ENCODE results near the gene DNAH10.

Gene DNAH10

DNA sequence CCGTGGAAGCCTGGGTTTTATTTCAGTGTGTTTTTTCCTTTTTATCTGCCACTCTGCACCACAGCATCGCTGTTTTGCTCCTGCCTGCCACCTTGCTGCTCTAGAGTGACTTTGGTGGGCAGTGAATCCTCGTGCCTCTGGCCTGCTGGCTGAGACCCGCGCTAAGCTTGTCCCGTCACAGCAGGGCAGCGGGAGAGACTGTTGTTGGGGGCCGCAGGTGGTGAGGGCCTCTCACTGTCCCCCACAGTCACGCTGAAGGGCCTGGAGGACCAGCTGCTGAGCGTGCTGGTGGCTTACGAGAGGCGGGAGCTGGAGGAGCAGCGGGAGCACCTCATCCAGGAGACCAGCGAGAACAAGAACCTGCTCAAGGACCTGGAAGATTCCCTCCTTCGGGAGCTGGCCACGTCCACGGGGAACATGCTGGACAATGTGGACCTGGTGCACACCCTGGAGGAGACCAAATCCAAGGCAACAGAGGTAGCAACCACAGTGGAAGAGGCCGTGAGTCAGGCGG lies 155.3 kb downstream of the DNAH10 start:
- Histone ChIP-seq H3K4me1 (ENCODE audit: control insufficient read depth, insufficient read depth, low read length) (no peaks in the 10 kb centered on the region), H3K4me3 (ENCODE audit: low read depth, low read length) (no peak overlapping the region), H3K36me3 (ENCODE audit: control insufficient read depth, insufficient read depth, low read length) (no peaks in the 10 kb centered on the region), H3K9ac (ENCODE audit: low read depth, low read length) (no peak overlapping the region), H3K9me3 (ENCODE audit: control insufficient read depth, insufficient read depth, low read length) (no peaks in the 10 kb centered on the region), H3K27me3 (ENCODE audit: control insufficient read depth, insufficient read depth, low read length) (no peaks in the 10 kb centered on the region)

DNA sequence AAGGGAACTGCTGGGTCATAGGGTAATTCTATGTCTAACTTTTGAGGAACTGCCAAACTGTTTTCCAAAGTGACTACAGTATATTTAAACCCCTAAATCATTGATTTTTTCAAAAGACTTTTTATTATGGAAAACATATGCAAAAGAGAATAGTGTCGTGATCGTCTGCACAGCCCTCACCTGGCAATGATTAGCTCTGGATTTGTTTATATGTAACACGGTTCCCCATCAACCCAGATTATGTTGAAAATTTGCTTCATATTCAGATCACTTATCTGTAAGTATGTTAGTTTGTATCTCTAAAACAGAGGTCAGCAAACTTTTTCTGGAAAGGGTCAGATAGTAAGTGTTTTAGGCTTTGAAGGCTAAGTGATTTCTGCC lies 157.9 kb downstream of the DNAH10 start:
- Histone ChIP-seq H3K9ac (ENCODE audit: low read depth, low read length) (no peak overlapping the region), H3K4me1 (ENCODE audit: control insufficient read depth, insufficient read depth, low read length) (no peaks in the 10 kb centered on the region), H3K9me3 (ENCODE audit: control insufficient read depth, insufficient read depth, low read length) (no peaks in the 10 kb centered on the region), H3K27me3 (ENCODE audit: control insufficient read depth, insufficient read depth, low read length) (no peaks in the 10 kb centered on the region), H3K36me3 (ENCODE audit: control insufficient read depth, insufficient read depth, low read length) (no peaks in the 10 kb centered on the region), H3K4me3 (ENCODE audit: low read depth, low read length) (no peak overlapping the region)

DNA sequence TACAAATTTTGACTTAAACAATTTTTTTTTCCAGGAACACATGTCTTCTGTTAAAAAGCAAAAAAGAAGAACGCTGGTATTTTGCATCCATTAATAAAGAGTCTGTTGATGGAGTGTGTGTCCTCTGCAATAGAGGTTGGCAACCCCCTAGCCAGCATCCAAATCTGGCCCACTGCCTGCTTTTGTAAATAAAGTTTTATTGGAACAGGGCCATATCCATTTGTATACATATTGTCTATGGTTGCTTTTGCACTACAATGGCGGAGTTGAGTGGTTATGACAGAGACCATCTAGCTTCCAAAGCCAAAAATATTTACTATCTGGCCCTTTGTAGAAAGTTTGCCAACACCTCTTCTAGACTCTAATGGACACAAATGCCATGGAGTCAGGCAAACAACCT lies 160.9 kb downstream of the DNAH10 start:
- H3K4me1 ChIP-seq (ENCODE audit: control insufficient read depth, insufficient read depth, low read length): no peaks in the 10 kb centered on the region
- no peaks in the 10 kb centered on the region for H3K9me3 ChIP-seq (ENCODE audit: control insufficient read depth, insufficient read depth, low read length)
- H3K27me3 ChIP-seq (ENCODE audit: control insufficient read depth, insufficient read depth, low read length): no peaks in the 10 kb centered on the region
- H3K9ac ChIP-seq (ENCODE audit: low read depth, low read length): no peak overlapping the region
- no peaks in the 10 kb centered on the region for H3K36me3 ChIP-seq (ENCODE audit: control insufficient read depth, insufficient read depth, low read length)
- no peak overlapping the region for H3K4me3 ChIP-seq (ENCODE audit: low read depth, low read length)

DNA sequence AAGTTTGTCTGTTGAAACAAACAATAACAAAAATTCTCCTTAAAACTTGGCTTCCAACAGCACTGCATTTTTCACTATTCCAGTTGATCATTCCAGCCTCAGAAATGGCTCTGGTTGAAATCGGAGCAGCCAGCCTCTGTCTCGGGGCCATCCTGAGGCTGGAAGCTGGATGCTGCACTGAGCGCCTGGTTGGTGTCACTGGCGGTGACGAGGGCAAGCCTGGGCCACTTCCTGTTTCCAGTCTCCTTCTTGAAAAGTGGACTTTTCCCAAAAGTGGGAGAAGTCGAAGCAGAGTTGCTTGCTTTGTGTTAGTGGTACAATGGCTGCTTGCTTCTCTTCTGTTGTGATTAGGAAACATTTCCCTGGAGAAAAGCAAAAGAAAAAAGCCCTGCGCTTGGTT lies 161.8 kb downstream of the DNAH10 start:
- Histone ChIP-seq H3K36me3 (ENCODE audit: control insufficient read depth, insufficient read depth, low read length) (no peaks in the 10 kb centered on the region), H3K9me3 (ENCODE audit: control insufficient read depth, insufficient read depth, low read length) (no peaks in the 10 kb centered on the region), H3K4me1 (ENCODE audit: control insufficient read depth, insufficient read depth, low read length) (no peaks in the 10 kb centered on the region), H3K9ac (ENCODE audit: low read depth, low read length) (no peak overlapping the region), H3K4me3 (ENCODE audit: low read depth, low read length) (no peak overlapping the region), H3K27me3 (ENCODE audit: control insufficient read depth, insufficient read depth, low read length) (no peaks in the 10 kb centered on the region)

DNA sequence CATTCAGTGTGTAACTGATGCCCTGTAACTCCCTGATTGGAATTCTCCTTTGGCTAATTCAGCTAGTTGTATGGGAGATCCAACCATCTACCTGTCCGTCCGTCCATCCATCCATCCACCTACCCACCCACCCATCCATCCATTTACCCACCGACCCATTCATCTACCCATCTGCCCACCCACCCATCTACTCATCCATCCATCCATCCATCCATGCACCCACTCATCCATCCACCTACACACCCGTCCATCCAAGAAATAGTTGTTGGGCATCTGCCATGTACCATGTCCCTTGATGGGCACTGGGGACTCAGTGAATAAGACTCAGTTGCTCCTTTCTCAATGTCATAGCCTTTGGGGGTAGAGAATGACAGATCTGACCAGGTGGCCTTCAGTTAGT lies 162.4 kb downstream of the DNAH10 start:
- H3K36me3 ChIP-seq (ENCODE audit: control insufficient read depth, insufficient read depth, low read length): no peaks in the 10 kb centered on the region
- H3K9me3 ChIP-seq (ENCODE audit: control insufficient read depth, insufficient read depth, low read length): no peaks in the 10 kb centered on the region
- no peak overlapping the region for H3K9ac ChIP-seq (ENCODE audit: low read depth, low read length)
- H3K27me3 ChIP-seq (ENCODE audit: control insufficient read depth, insufficient read depth, low read length): no peaks in the 10 kb centered on the region
- H3K4me3 ChIP-seq (ENCODE audit: low read depth, low read length): no peak overlapping the region
- H3K4me1 ChIP-seq (ENCODE audit: control insufficient read depth, insufficient read depth, low read length): no peaks in the 10 kb centered on the region

DNA sequence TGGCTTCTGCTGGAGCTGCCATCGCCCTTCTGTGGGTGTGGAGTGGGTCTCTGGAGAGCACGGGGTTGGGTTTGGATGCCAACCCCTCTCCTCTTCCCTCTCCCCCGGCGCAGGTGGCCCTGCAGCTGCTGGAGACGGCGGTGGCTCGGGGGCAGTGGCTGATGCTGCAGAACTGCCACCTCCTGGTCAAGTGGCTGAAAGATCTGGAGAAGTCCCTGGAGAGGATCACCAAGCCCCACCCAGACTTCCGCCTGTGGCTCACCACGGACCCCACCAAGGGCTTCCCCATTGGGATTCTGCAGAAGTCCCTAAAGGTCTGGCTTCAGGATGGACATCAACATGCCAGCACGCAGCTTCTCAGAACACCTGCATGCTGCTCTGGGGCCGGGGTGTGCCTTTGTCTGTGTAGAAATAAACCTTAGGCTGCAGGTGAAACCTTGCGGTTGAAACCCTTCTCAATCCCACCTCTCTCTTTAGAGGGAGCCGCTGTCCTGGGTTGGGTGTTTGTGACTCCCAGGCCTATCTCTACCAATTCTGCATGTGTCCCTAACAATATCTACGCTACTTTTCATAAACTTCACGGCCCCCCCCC lies 166.3 kb downstream of the DNAH10 start:
- no peaks in the 10 kb centered on the region for H3K9me3 ChIP-seq (ENCODE audit: control insufficient read depth, insufficient read depth, low read length)
- H3K27me3 ChIP-seq (ENCODE audit: control insufficient read depth, insufficient read depth, low read length): peaks cover 3% of the 10 kb centered on the region
- no peaks in the 10 kb centered on the region for H3K4me1 ChIP-seq (ENCODE audit: control insufficient read depth, insufficient read depth, low read length)
- no peak overlapping the region for H3K4me3 ChIP-seq (ENCODE audit: low read depth, low read length)
- H3K36me3 ChIP-seq (ENCODE audit: control insufficient read depth, insufficient read depth, low read length): no peaks in the 10 kb centered on the region
- no peak overlapping the region for H3K9ac ChIP-seq (ENCODE audit: low read depth, low read length)

DNA sequence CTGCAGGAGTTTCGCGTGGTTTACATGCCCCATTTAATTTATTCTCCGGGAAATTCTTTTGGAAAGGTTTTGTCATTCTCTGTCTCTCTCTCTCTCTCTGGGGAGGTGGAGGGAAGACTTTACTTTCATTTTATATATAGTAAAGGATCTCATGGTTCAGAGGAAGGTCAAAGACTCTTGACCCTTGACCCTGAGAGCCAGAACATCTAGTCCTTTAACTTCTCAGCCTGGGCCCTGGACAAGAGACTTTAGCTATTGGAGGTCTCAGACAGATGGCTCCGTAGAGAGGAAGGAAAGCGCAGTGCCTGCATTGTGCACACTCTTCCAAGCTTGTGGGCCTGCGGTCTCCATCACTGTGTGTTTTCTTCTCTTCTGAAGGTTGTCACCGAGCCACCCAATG lies 166.8 kb downstream of the DNAH10 start:
- H3K4me3 ChIP-seq (ENCODE audit: low read depth, low read length): no peak overlapping the region
- H3K27me3 ChIP-seq (ENCODE audit: control insufficient read depth, insufficient read depth, low read length): peaks cover 3% of the 10 kb centered on the region
- H3K4me1 ChIP-seq (ENCODE audit: control insufficient read depth, insufficient read depth, low read length): no peaks in the 10 kb centered on the region
- H3K9me3 ChIP-seq (ENCODE audit: control insufficient read depth, insufficient read depth, low read length): no peaks in the 10 kb centered on the region
- H3K9ac ChIP-seq (ENCODE audit: low read depth, low read length): no peak overlapping the region
- H3K36me3 ChIP-seq (ENCODE audit: control insufficient read depth, insufficient read depth, low read length): no peaks in the 10 kb centered on the region

DNA sequence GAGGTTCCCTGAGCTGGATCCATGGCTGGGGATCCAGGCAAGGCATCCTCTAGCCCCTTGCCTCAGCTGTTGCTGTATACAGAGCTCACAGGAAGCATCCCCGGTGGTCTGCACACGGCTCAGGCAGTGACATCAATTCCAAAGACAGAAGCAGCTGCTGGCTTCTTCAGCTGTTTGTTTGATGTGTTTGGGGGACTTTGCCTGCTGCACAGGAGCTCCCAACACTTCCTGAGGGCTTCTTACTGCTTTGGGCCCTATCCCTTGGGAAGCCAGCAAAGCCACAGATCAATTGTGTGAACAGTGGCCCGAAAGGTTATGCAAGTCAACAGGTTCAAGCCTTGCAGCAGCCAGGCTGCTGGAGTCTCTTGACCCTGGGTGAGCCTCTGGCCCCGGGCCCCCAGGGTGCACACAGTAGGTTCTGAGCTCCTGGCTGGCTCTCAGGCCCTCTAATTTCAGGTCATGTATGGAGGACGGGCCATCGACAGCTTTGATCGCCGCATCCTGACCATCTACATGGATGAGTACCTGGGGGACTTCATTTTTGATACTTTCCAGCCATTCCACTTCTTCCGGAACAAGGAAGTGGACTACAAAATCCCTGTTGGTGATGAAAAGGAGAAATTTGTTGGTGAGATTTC lies 168.0 kb downstream of the DNAH10 start:
- H3K36me3 ChIP-seq (ENCODE audit: control insufficient read depth, insufficient read depth, low read length): no peaks in the 10 kb centered on the region
- no peaks in the 10 kb centered on the region for H3K4me1 ChIP-seq (ENCODE audit: control insufficient read depth, insufficient read depth, low read length)
- H3K27me3 ChIP-seq (ENCODE audit: control insufficient read depth, insufficient read depth, low read length): peaks cover 3% of the 10 kb centered on the region
- H3K9me3 ChIP-seq (ENCODE audit: control insufficient read depth, insufficient read depth, low read length): no peaks in the 10 kb centered on the region
- no peak overlapping the region for H3K9ac ChIP-seq (ENCODE audit: low read depth, low read length)
- H3K4me3 ChIP-seq (ENCODE audit: low read depth, low read length): no peak overlapping the region

DNA sequence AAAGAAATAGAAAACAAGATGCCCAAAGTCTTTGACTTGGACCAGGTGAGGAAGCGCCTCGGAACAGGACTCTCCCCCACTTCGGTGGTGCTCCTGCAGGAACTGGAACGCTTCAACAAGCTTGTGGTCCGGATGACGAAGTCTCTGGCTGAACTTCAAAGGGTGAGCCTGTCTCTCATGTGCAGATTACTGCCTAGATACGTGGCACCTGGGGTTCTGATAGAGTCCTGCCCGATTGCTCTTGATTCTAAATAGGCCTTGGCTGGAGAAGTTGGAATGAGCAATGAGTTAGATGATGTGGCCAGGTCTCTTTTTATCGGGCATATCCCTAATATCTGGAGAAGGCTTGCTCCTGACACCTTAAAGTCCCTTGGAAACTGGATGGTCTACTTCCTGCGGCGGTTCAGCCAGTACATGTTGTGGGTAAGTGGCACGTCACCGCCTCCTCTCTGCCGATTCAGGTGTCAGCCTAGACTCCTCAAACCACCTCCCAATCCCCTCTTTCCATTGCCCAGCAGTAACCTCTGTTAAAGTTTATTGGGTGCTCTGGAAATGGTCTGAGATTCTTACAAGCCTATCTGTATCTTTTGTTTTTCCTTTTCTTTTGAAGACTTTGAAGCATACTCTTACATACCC lies 169.7 kb downstream of the DNAH10 start:
- H3K4me1 ChIP-seq (ENCODE audit: control insufficient read depth, insufficient read depth, low read length): no peaks in the 10 kb centered on the region
- no peak overlapping the region for H3K9ac ChIP-seq (ENCODE audit: low read depth, low read length)
- no peaks in the 10 kb centered on the region for H3K36me3 ChIP-seq (ENCODE audit: control insufficient read depth, insufficient read depth, low read length)
- H3K4me3 ChIP-seq (ENCODE audit: low read depth, low read length): no peak overlapping the region
- peaks cover 3% of the 10 kb centered on the region for H3K27me3 ChIP-seq (ENCODE audit: control insufficient read depth, insufficient read depth, low read length)
- no peaks in the 10 kb centered on the region for H3K9me3 ChIP-seq (ENCODE audit: control insufficient read depth, insufficient read depth, low read length)

DNA sequence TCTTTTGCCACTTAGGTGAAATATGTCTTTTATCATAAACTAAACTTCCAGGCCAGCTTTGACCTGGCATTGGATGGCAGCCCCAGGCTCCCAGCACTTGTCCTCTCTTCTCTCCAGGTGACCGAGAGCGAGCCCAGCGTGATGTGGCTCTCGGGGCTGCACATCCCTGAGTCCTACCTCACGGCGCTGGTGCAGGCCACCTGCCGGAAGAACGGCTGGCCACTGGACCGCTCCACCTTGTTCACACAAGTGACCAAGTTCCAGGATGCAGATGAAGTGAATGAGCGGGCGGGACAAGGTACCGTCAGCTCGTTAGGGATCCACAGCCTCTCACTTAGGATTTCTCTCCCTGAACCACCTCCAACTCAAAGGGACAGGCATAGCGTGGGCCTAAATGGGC lies 171.1 kb downstream of the DNAH10 start:
- Histone ChIP-seq H3K4me3 (ENCODE audit: low read depth, low read length) (no peak overlapping the region), H3K36me3 (ENCODE audit: control insufficient read depth, insufficient read depth, low read length) (no peaks in the 10 kb centered on the region), H3K9me3 (ENCODE audit: control insufficient read depth, insufficient read depth, low read length) (no peaks in the 10 kb centered on the region), H3K27me3 (ENCODE audit: control insufficient read depth, insufficient read depth, low read length) (peaks cover 3% of the 10 kb centered on the region), H3K9ac (ENCODE audit: low read depth, low read length) (no peak overlapping the region), H3K4me1 (ENCODE audit: control insufficient read depth, insufficient read depth, low read length) (no peaks in the 10 kb centered on the region)

DNA sequence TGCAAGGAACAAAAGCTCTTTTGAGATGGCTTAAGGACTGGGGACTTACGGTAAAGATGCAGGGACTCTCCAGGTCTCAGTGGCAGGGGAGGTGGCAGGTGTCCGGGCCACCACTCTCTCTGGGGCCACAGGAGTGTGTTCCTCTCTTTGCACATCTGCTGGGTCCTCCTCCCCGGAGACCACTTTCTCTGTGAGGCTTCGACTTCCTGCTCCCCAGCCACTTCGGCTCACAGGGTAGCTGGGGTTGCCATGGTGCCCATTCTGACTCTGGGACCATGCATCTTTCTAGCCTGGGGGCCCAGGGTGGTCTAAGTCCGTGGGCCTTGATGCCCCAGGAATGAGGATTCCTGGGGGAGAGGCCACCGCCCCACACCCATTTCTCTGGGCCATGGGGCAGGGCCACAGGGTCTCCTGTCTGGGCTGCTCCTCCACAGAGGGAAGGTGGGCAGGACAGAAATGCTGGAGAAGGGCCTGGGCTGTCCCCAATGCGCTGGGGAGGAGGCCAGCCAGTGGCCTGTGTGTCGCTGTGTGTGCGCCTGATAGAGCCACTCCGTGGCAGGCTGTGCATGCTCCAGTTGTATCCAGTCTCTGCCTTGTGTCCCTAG lies 172.0 kb downstream of the DNAH10 start:
- no peak overlapping the region for H3K9ac ChIP-seq (ENCODE audit: low read depth, low read length)
- H3K27me3 ChIP-seq (ENCODE audit: control insufficient read depth, insufficient read depth, low read length): peaks cover 3% of the 10 kb centered on the region
- no peak overlapping the region for H3K4me3 ChIP-seq (ENCODE audit: low read depth, low read length)
- H3K4me1 ChIP-seq (ENCODE audit: control insufficient read depth, insufficient read depth, low read length): no peaks in the 10 kb centered on the region
- H3K9me3 ChIP-seq (ENCODE audit: control insufficient read depth, insufficient read depth, low read length): no peaks in the 10 kb centered on the region
- H3K36me3 ChIP-seq (ENCODE audit: control insufficient read depth, insufficient read depth, low read length): no peaks in the 10 kb centered on the region

DNA sequence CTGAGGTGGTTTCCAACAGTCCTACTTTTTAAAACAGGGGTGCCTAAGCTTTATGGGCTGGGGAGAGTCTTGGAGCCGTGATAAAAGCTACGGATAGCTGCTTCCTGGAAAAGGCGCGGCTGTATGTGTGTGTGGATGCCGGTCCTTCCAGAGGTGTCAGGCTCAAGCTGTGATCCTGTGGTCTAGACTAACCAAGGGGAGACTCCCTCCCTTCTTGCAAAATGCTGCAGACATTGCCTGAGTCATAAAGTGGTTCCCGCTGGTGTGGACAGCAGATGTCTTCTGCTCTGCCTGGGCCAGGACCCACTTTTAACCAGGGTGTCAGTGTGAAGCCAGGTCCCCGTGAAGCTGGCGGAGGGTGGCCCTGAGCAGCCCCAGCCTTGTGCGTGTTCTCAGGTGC lies 172.7 kb downstream of the DNAH10 start:
- no peaks in the 10 kb centered on the region for H3K9me3 ChIP-seq (ENCODE audit: control insufficient read depth, insufficient read depth, low read length)
- no peaks in the 10 kb centered on the region for H3K4me1 ChIP-seq (ENCODE audit: control insufficient read depth, insufficient read depth, low read length)
- H3K9ac ChIP-seq (ENCODE audit: low read depth, low read length): no peak overlapping the region
- H3K27me3 ChIP-seq (ENCODE audit: control insufficient read depth, insufficient read depth, low read length): peaks cover 3% of the 10 kb centered on the region
- H3K4me3 ChIP-seq (ENCODE audit: low read depth, low read length): no peak overlapping the region
- H3K36me3 ChIP-seq (ENCODE audit: control insufficient read depth, insufficient read depth, low read length): no peaks in the 10 kb centered on the region

Data from iPS-15b (cell line).